ENCODE measurements around the gene ADCY3. TPM values are rescaled to one million over a fixed set of nuclear protein-coding genes. Genes with fewer than 3 reads are reported as not detected.

The ADCY3 gene
- total RNA-seq, 1 donor, result 42.0 TPM

DNA sequence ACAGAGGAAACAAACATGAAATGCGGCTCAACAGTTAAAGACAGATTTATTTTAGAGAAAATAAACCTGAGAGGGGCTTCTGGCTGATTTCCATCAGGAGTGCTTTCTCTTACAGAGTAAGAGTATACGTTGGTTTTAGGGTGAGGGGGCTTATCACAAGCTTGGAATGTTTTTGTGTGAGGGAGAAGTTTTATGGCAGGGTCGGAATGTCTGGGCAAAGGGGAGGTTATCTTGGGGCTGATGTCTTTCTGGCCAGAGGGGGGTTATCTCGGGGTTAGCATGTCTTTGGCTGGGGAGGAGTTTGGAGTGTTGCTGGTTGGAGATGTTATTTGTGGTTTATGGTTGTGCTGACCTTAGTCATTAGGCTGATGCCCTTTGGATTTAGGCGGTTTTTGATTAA lies 149.0 kb downstream of the ADCY3 start:
- no peak for DNase-seq (ENCODE audit: low read depth)
- TF ChIP-seq, protein P1, sequence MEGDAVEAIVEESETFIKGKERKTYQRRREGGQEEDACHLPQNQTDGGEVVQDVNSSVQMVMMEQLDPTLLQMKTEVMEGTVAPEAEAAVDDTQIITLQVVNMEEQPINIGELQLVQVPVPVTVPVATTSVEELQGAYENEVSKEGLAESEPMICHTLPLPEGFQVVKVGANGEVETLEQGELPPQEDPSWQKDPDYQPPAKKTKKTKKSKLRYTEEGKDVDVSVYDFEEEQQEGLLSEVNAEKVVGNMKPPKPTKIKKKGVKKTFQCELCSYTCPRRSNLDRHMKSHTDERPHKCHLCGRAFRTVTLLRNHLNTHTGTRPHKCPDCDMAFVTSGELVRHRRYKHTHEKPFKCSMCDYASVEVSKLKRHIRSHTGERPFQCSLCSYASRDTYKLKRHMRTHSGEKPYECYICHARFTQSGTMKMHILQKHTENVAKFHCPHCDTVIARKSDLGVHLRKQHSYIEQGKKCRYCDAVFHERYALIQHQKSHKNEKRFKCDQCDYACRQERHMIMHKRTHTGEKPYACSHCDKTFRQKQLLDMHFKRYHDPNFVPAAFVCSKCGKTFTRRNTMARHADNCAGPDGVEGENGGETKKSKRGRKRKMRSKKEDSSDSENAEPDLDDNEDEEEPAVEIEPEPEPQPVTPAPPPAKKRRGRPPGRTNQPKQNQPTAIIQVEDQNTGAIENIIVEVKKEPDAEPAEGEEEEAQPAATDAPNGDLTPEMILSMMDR (IDR thresholded peaks at IDR 0.05; ENCODE audit: insufficient read depth, low read length), result no peak
- H3K4me3 ChIP-seq (ENCODE audit: low read depth, low read length), result no peak overlapping the region

Small RNA genes lying within 50 kb of the gene (small RNA-seq; reads per million reads assigned to genes)
- gene AC013267.1 (not detected), gene RF00016 (not detected)

Other genes with a start within 250 kb of the ADCY3 start
- 23.7 and 33.4 TPM in 2 replicates for gene PTRHD1, start 126.8 kb downstream of the ADCY3 start, total RNA-seq (ENCODE audit: low replicate concordance)
- gene CENPO, start 126.8 kb downstream of the ADCY3 start, total RNA-seq (ENCODE audit: low replicate concordance), result 5.5 and 35.3 TPM in 2 replicates
- gene DNAJC27, start 51.7 kb upstream of the ADCY3 start, total RNA-seq (ENCODE audit: low replicate concordance), result 3.8 and 5.6 TPM in 2 replicates
- gene EFR3B, start 121.8 kb upstream of the ADCY3 start, total RNA-seq (ENCODE audit: low replicate concordance), result 0.99 and 1.1 TPM in 2 replicates
- 0.63 and 7.5 TPM in 2 replicates for gene POMC, start 248.3 kb upstream of the ADCY3 start, total RNA-seq (ENCODE audit: low replicate concordance)